ENCODE measurements around the gene PTGIR.

DNA sequence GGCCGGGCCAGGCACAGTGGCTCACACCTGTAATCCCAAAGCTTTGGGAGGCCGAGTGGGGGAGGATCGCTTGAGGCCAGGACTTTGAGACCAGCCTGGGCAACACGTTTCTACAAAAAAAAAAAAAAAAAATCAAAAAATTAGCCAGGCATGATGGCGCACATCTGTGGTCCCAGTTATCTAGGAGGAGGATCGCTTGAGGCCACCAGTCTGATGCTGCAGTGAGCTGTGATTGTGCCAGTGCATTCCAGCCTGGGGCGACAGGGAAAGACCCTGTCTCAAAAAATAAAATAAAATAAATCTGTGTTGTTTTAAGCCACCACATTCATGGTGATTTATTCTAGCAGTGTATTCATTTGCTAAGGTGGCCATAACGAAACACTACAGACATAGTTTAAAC, 40.2 kb upstream of the PTGIR start:
- TF ChIP-seq EZH2 (IDR thresholded peaks at IDR 0.05; ENCODE audit: insufficient read depth, poor library complexity, severe bottlenecking): no peak
- no peak for TF ChIP-seq EZH2phosphoT487 (IDR thresholded peaks at IDR 0.05; ENCODE audit: insufficient read depth, low read depth)
